HepG2 (cell line): ENCODE data around the gene TMEM59. TPM values are rescaled to one million over a fixed set of nuclear protein-coding genes. Genes with fewer than 3 reads are reported as not detected.

Experiments
- ATAC-seq: fragments of 200-7000 bp; cut with Tn5 transposase; 3 replicates; pipeline ENCODE4 v1.9.1; 2020; ENCODE audit warnings: mild to moderate bottlenecking, moderate library complexity
- BruUV-seq: library from RNA; stranded (reverse); fragments of 400-500 nt; replicated peaks from 2 replicates; lab custom pipeline; 2021; lab: Mats Ljungman, UMichigan
- CTCF ChIA-PET: fragments of 300-600 bp; formaldehyde crosslinking; extraction: SDS; loops from one replicate; lab custom pipeline; 2021; ENCODE audit warnings: low total read pairs, inconsistent platforms, low intra/inter-chr PET ratio; lab: Yijun Ruan, JAX
- POLR2A ChIA-PET: fragments of 350-600 bp; sonication (Branson Sonifier 250); formaldehyde crosslinking; loops from one replicate; lab custom pipeline; 2020; ENCODE audit warnings: antibody characterized with exemption, inconsistent platforms; lab: Yijun Ruan, JAX
- DNase-seq: peaks from one replicate; pipeline ENCODE4 v3.0.0-alpha.2; 2015; ENCODE audit warnings: low spot score
- FAIRE-seq: peaks from 3 replicates; lab custom pipeline; 2011; peaks lifted over from hg19 to GRCh38; lab: Jason Lieb, UNC
- H2AFZ ChIP-seq: one replicate; pipeline ENCODE4 v1.6.1; 2011; ENCODE audit warnings: low read length, inconsistent platforms
- H3K27ac ChIP-seq: fragments of 300-600 bp; 3 replicates; pipeline ENCODE4 v1.8.0; 2011; ENCODE audit warnings: mixed run types, mild to moderate bottlenecking, mixed read lengths, low read length, inconsistent platforms; ENCODE audit not compliant: insufficient read depth; ENCODE audit errors: extremely low read length
- H3K27me3 ChIP-seq, 2 experiments: fragments of 200-600 bp in 1 of 2; 2 replicates in 1 of 2; 3 replicates in 1 of 2; pipeline versions ENCODE4 v1.6.0 to v1.8.0; 2011; ENCODE audit warnings: low read length in 2 of 2, mild to moderate bottlenecking in 2 of 2, moderate library complexity in 2 of 2, inconsistent platforms in 1 of 2; ENCODE audit not compliant: insufficient read depth in 2 of 2, control insufficient read depth in 1 of 2
- H3K36me3 ChIP-seq, 2 experiments: fragments of 200-600 bp in 1 of 2; replicated peaks in 1 of 2; 2 replicates in 1 of 2; 3 replicates in 1 of 2; pipeline versions ENCODE4 v1.5.1 to v1.8.0; 2011; ENCODE audit warnings: low read length in 2 of 2, inconsistent platforms in 1 of 2; ENCODE audit not compliant: insufficient read depth in 2 of 2, control insufficient read depth in 1 of 2
- H3K4me1 ChIP-seq: 2 replicates; pipeline ENCODE4 v1.5.1; 2012; ENCODE audit warnings: low read length, inconsistent platforms; ENCODE audit not compliant: insufficient read depth
- H3K4me2 ChIP-seq: 2 replicates; pipeline ENCODE4 v1.6.0; 2011; ENCODE audit warnings: low read depth, low read length, inconsistent platforms
- H3K4me3 ChIP-seq, 3 experiments: fragments of 200-600 bp in 1 of 3; sonication (generic), shearing (Covaris generic) in 1 of 3; replicated peaks in 1 of 3; 2 replicates each; pipeline ENCODE4 v1.5.1; 2011 to 2016; ENCODE audit warnings: low read length in 3 of 3, inconsistent platforms in 2 of 3, low read depth in 2 of 3, mild to moderate bottlenecking in 2 of 3, control low read depth in 1 of 3, mixed read lengths in 1 of 3; ENCODE audit not compliant: insufficient read depth in 1 of 3
- H3K79me2 ChIP-seq: one replicate; pipeline ENCODE4 v1.6.1; 2011; ENCODE audit warnings: low read length, inconsistent platforms; ENCODE audit not compliant: insufficient read depth
- H3K9ac ChIP-seq: 2 replicates; pipeline ENCODE4 v1.6.0; 2011; ENCODE audit warnings: mild to moderate bottlenecking, low read depth, low read length, inconsistent platforms; ENCODE audit not compliant: insufficient read depth
- H3K9me3 ChIP-seq: 2 replicates; pipeline ENCODE4 v1.5.1; 2012; ENCODE audit warnings: mild to moderate bottlenecking, low read length
- H4K20me1 ChIP-seq: 2 replicates; pipeline ENCODE4 v1.6.0; 2011; ENCODE audit warnings: inconsistent platforms, mild to moderate bottlenecking, low read length, moderate library complexity; ENCODE audit not compliant: insufficient read depth
- BHLHE40 ChIP-seq: IDR thresholded peaks from 2 replicates; pipeline ENCODE4 v1.6.1; 2011; ENCODE audit warnings: low read length, improper control_type of control experiment
- PCBP1 ChIP-seq: fragments of 200-400 bp; formaldehyde crosslinking; IDR thresholded peaks from 2 replicates; pipeline ENCODE4 v1.6.1; 2017; ENCODE audit warnings: mild to moderate bottlenecking, low read depth, low read length, borderline replicate concordance
- RCOR2 ChIP-seq: IDR thresholded peaks from 2 replicates; pipeline ENCODE4 v1.6.1; 2016; ENCODE audit warnings: missing biosample characterization, missing genetic modification reagents
- ZBTB7B ChIP-seq: sonication (generic); formaldehyde crosslinking; IDR thresholded peaks from 2 replicates; pipeline ENCODE4 v1.4.0; 2020; ENCODE audit warnings: missing genetic modification reagents
- ZFY ChIP-seq: sonication (generic); formaldehyde crosslinking; IDR thresholded peaks from 2 replicates; pipeline ENCODE4 v1.4.0; 2020; ENCODE audit warnings: missing genetic modification reagents
- WGBS: methylation state at CpG from one replicate; pipeline ENCODE4 v1.1.6; 2017; ENCODE audit warnings: low lambda C conversion rate; 5-methylcytosine and 5-hydroxymethylcytosine counted together
- in situ Hi-C: cut with HindIII; loops from 2 replicates; pipeline ENCODE4 v1.10.0; 2017; ENCODE audit warnings: low pct_unique_long_range_greater_than_20kb; ENCODE audit not compliant: extremely low pct_ligation_motif_present
- intact Hi-C: fragments of 100-400 bp; cut with micrococcal nuclease; formaldehyde crosslinking; loops from one replicate; pipeline ENCODE4 v1.10.0; 2022; ENCODE audit not compliant: unreplicated experiment
- polyA plus RNA-seq, 8 experiments: library from polyadenylated mRNA; depleted of rRNA in 3 of 8; stranded (reverse) in 7 of 8; unstranded in 1 of 8; fragments of >200 nt; fragmentation: Illumina TruSeq in 4 of 8; extraction: Trizol in 4 of 8; gene quantifications; 2 replicates each; pipeline versions ENCODE4 v1.2.1 to v1.2.3, GENCODE V29; 2011 to 2016; ENCODE audit warnings: low read depth in 4 of 8, missing spikeins in 1 of 8, mixed read lengths in 1 of 8; ENCODE audit not compliant: insufficient read depth in 1 of 8
- total RNA-seq, 5 experiments: library from RNA; depleted of rRNA; stranded (reverse); fragments of >200 nt; fragmentation: Illumina TruSeq; extraction: Trizol; gene quantifications; 2 replicates each; pipeline ENCODE4 v1.2.3, GENCODE V29; 2016; ENCODE audit warnings: low read depth in 1 of 5
- TF ChIP-seq, protein P1 (sequence below): sonication (generic); formaldehyde crosslinking; IDR thresholded peaks from 2 replicates; pipeline ENCODE4 v1.4.0; 2020; ENCODE audit warnings: missing genetic modification reagents

Gene TMEM59
- total and polyA plus RNA-seq, 2 of the 13 experiments (the other 11 are each of a cell fraction or from before 2014, with no cell fraction given): 147 to 363 TPM

DNA sequence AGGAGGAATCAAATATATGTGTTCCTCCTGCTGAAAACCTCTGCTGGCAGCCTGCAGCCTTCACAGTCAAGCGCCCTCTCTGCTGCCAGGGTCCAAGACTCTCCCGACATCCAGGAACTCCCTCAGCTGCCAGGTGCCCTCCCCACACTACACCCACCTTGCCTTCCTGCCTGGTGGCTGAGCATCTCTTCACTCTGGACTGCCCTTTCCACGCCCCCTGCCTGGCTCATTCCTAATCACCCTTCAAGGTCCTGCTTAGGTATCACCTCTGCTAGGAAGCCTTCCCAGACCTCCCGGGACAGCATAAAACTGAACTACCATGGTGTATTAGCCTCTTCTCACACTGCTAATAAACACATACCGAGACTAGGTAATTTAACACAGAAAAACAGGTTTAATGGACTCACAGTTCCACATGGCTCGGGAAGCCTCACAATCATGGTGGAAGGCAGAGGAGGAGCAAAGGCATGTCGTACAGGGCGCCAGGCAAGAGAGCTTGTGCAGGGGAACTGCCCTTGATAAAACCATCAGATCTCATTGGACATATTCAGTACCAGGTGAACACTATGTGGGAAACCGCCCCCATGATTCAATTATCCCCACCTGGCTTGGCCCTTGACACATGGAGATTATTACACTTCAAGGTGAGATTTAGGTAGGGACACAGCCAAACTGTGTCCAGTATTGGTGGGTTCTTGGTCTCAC, 50.3 kb downstream of the TMEM59 start:
- 69% methylated on average over 8 of the region's 9 CpGs for WGBS
- Histone ChIP-seq H3K4me1 (peaks cover 26% of the 10 kb centered on the region), H2AFZ (no peak overlapping the region), H3K4me3 (no peak overlapping the region), H4K20me1 (no peaks in the 10 kb centered on the region), H3K4me2 (no peak overlapping the region), H3K9me3 (no peaks in the 10 kb centered on the region), H3K9ac (no peak overlapping the region), H3K79me2 (no peaks in the 10 kb centered on the region), H3K36me3 (no peaks in the 10 kb centered on the region), H3K27ac (no peak overlapping the region), H3K27me3 (no peaks in the 10 kb centered on the region)
- TF ChIP-seq PCBP1 (no peak), ZBTB7B (CRISPR knock-in tag) (no peak), BHLHE40 (no peak), ZFY (CRISPR knock-in tag) (no peak), RCOR2 (CRISPR knock-in tag) (no peak)
- TF ChIP-seq, protein P1, sequence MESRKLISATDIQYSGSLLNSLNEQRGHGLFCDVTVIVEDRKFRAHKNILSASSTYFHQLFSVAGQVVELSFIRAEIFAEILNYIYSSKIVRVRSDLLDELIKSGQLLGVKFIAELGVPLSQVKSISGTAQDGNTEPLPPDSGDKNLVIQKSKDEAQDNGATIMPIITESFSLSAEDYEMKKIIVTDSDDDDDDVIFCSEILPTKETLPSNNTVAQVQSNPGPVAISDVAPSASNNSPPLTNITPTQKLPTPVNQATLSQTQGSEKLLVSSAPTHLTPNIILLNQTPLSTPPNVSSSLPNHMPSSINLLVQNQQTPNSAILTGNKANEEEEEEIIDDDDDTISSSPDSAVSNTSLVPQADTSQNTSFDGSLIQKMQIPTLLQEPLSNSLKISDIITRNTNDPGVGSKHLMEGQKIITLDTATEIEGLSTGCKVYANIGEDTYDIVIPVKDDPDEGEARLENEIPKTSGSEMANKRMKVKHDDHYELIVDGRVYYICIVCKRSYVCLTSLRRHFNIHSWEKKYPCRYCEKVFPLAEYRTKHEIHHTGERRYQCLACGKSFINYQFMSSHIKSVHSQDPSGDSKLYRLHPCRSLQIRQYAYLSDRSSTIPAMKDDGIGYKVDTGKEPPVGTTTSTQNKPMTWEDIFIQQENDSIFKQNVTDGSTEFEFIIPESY (CRISPR knock-in tag): no peak
- CTCF ChIA-PET: no interaction called here
- in situ Hi-C loops: no loop called here
- FAIRE-seq (no peak), ATAC-seq (no peak), DNase-seq (no peak)
- POLR2A ChIA-PET: interaction anchor here (1.2 to 1.7 kb wide), 2 partner anchors 11 to 57 kb away, joined by 3 to 4 read pairs; partner anchors contain the start of gene IFT25
- no TSS peak for BruUV-seq
- intact Hi-C loops: no loop called here
